HuH-7 (cell line): Measurements from ENCODE around the gene HK2.
"Not testable (repeated sequence)": the region's sequence is repeated elsewhere in the genome, so short reads cannot be mapped to it uniquely, and the experiment has no call there.

Experiments used
- DNase-seq: peaks from one replicate; pipeline ENCODE4 v3.0.0; 2011; ENCODE audit warnings: low spot score

HK2 gene

DNA sequence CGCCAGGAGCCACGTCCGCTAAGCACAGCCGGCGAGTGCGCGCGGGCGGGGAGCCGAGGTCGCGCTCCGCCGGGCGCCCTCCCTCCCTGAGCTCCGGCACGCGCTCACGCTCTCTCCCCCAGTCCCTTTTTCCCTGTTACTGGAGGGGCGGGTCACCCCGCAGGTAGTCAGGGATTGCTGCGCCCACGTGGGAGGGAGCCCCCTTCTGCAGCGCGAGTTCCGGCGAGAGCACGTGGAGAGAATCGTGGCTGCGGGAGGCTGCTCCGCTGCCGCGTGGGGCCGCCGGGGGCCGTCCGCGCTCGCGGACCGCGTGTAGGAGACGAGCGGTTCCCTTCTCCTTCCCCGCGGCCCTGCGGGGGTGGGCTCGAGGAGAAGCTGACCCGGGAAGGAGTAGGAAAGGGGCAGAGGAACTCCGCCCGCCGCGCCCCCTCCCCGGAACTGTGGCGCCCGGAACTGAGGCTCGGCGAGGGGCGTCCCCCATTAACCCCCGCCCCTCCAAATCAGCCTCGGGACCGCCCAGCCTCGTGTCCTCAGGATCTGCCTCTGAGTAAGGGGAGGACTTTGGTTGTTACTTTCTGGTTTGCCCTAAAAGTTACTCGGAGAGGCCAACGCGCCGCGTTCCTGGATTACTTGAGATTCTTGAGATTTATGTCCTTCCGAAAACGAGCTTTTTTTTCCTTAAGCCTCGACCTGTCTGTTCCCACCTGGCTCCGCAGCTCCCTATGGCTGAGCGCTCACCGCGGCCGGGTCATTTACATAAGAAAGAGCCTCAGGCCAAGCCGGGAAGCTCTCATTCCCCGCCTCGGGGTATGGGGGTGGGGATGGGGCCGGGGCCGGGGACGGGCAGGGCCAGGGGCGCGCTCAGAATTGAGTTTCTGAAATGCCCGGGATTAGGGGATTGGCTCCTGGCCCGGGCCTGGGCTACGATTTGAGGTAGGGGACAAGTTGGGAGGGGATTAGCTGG is 1.1 kb downstream of the HK2 start:
- peak; percentile 50 for DNase-seq

- peak; percentile 77 for DNase-seq
Measured at GRCh38 chr2:74835831-74836674, 2.1 kb downstream of the HK2 start.

GRCh38 chr2:74836675-74837401 is 2.9 kb downstream of the HK2 start:
- no peak for DNase-seq

DNA sequence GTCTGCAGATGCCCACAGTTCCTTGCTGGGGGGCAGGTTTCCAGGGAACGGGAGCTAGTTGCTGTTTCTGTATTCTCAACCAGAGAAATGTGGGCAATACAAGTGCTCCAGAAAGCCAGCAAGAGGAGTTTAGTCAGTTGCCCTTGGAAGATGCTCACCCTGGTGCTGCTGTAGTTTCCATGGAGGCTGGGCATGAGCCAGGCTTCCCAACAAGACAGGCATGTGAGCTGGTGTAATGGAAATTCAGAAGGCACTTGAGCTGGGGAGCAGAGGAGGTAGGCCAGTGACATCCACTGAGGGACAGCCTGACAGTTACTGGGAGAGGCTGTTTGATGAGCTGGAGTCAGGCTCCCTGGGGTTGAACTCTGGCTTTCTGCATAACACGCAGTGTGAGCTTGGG is 7.7 kb downstream of the HK2 start:
- DNase-seq, result no peak

- no peak for DNase-seq
Measured at GRCh38 chr2:74843433-74843832, 9.5 kb downstream of the HK2 start.

DNA sequence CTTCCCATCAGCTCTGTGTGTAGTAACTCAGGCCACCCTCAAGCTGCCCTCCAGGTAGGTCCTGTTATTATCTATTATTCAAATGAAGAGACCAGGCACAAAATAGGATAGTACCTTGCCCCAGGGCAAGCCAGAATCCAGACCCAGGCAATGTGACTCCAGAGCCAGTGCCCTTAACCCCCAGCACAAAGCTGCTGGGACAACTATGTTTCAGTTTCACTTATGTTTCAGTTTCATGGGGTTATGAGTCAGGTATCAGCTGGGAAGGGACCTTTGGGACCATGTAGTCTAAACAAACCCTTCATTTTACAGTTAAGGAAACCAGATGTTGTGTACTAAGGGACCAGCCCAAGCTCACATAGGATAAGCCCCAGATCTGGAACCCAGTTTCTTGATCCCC is 10.0 kb downstream of the HK2 start:
- no peak for DNase-seq

- DNase-seq, result no peak
Measured at GRCh38 chr2:74844752-74845151, 10.8 kb downstream of the HK2 start.

- no peak for DNase-seq
Measured at GRCh38 chr2:74845217-74845751, 11.4 kb downstream of the HK2 start.

DNA sequence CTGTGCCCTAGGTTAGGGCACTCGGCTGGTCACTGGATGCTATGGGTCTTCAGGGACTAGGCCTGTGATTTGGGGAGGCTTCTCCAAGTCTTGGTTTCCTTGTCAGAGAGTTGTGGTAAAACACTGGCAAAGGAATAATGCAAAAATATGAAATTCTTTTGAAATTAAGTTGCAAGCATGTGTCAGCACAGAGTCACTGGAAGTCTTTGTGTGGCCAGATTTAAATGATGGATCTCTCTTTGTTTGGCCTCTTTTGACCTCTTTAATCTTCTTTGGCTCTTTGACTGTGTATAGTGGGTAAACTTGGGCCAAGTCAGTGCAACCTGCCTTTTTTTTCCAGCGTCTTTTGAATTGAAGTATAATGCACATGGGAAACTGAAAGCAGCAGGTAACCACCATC is 12.1 kb downstream of the HK2 start:
- DNase-seq, result no peak

DNA sequence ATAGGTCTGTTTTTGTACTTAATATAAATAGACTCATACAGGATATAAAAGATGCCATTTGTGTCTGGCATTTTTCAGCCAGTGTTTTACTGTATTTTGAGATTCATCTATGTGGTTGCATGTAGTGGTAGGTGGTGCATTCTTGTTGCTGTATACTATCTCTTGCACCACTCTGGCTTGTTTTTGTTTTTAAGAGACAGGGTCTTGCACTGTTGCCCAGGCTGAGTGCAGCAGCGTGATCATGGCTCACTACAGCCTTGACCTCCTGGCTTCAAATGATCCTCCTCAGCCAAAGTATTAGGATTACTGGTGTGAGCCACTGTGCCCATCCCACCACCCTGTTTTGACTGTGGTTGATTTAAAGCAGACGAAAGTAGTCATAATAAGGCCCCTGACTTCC is 12.6 kb downstream of the HK2 start:
- no peak for DNase-seq

- no peak for DNase-seq
Measured at GRCh38 chr2:74847070-74847858, 13.3 kb downstream of the HK2 start.

DNA sequence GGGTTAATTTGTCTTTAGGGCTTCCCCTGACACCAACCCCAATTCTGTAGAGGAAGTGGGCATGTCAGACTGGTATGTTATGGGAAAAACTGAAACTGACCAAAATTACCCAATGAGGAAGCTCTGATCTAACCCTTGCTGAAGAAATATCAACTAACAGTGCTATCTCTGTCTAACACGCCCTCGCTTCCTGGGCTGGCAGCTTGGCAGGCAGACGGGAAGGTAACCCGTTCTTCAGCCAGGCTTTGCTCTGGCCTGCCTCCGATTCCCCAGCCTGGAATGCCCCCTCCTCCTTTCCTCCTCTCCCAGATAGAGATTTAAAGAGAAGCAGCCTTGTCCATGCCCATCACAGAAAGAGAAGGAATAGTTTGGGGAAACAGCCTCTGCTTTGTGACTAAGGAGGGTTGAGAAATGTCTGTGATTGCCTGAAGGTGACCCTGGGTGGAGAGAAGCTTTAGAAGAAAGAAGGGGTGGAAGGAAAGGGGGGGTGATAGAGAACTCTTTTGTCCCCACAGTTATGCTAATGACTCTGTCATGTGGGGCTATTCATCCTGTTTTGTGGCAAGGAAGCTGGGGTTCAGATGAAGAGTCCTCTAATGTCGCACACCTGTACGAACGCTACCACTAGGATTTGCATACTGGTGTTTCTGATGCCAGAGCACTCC is 15.4 kb downstream of the HK2 start:
- no peak for DNase-seq

DNA sequence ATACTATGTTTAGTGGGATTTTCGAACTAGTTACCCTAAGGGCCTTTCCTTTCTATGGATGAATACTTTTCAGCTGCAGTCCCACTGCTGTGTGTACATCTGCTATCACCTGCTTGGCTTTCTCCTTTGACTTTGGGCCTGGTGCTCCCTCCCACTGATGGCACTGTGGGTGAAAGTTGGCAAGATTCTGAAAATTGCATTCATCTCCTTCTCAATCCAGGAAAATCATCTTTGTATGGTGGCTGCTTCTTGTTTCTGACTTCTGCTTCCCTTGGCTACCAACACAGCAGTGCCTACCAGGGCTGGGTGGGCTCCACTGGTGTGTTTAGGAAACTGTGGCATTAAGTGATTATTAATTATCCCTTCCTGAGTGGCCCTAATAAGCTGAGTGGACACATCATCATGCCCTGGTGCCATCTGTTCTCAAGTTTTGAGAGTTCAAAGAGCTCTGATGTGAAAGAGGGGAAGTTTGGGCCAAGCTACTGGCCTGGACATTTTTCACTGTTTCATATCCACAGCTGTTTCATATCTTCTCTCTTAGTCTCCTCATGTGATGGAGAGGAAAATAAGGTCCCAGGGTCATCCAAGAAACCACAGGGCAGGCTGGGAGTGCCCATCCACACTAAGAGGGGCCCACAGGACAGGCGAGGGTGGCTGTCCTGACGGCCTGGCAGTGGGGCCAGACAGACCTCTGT is 16.7 kb downstream of the HK2 start:
- no peak for DNase-seq

DNA sequence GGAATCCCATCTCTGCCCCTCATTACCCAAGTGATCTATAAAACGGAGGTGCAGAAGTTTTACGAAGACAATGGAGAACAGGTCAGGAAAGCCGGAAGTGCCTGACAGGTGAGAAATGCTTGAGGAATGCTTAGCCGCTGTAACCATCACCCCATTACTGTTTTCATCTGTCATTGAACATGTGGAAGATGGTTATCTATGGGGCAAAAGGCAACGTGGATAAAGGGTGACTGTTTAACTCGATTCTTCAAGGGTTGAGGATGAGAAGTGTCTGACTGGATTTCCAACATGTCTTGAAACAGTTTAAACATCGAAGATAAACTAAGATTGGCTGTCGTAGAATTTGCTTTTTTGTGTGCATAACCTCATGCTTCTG is 17.3 kb downstream of the HK2 start:
- DNase-seq, result no peak

- not testable (repeated sequence) for DNase-seq
Measured at GRCh38 chr2:74853360-74853759, 19.4 kb downstream of the HK2 start.

DNA sequence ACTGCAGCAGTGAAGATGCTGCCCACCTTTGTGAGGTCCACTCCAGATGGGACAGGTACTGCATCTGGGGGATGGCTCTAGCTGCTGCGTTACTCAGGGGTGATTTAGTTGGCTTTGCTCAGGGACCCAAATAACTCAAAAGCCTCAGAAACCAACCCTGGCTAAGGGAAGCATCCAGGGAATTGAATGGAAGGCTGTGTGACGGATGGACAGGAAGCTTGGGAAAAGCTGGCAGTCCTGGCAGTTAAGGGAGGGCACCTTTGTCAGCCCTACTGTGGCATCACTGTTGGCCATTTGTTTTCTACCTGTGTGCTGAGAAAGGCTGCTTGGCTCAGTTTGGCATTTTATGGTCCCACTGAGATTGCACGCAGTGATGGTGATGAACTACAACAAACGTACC is 20.5 kb downstream of the HK2 start:
- DNase-seq, result no peak

- not testable (repeated sequence) for DNase-seq
Measured at GRCh38 chr2:74855114-74855707, 21.3 kb downstream of the HK2 start.

DNA sequence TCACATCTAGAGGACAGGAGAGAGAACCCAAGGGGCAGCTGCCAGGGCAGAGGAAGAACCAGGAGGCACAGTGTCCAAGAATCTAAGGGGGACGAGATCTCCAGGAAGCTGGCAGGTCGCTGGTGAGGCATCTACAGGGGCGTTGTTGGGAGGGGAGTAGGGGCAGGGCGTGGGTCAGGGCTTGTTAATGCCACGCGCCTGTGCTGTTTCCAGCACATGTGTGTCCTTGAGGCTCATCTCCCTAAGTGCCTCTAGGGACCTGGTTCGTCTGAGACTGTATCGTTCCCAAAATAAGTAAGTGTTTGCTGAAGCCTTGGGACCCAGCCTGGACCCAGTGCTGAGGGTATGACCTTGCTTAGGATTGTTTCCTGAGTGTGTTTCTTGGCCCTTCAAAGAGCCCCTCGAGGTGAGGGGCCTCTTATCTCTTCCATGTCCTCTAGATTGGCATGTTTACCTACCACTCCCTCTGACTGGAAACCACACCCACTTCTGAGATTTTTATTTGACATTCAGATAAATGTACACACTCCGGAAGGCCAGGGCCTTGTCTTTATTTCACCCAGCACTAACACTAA is 22.2 kb downstream of the HK2 start:
- no peak for DNase-seq

DNA sequence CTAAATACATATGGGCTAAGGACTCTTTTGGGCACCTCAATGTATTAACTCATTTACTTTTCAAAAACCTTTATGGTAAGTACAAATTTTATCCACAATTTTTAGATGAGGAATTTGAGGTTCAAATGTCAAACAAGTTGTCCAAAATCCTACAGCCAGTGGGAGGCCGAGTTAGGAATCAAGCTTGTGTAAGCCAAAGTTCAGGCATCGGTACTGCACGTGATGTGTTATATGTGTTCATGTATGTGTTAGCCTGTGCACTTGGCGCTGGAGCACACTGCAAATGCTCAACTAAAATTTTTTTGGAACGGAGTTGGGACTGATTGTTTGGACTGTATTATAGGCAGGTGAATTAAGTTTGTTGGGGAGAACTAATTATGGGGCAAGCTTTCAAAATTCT is 22.7 kb downstream of the HK2 start:
- DNase-seq, result no peak
